GM23248 (cell line): ENCODE data around the gene HCRTR2. TPM values are rescaled to one million over a fixed set of nuclear protein-coding genes. Genes with fewer than 3 reads are reported as not detected.
A peak's percentile ranks its signal among the peaks of the same experiment; 100 is the strongest.
"Not testable (repeated sequence)": the region's sequence is repeated elsewhere in the genome, so short reads cannot be mapped to it uniquely, and the experiment has no call there.

ENCODE experiments used
- DNase-seq: peaks from one replicate; pipeline ENCODE4 v3.0.0-alpha.2; 2015
- H2AFZ ChIP-seq: fragments of 200-600 bp; sonication (generic); 2 replicates; pipeline ENCODE4 v1.6.1; 2016; ENCODE audit warnings: antibody characterized with exemption
- H3F3A ChIP-seq: fragments of 200-600 bp; sonication (generic); 2 replicates; pipeline ENCODE4 v1.6.1; 2016; ENCODE audit warnings: mild to moderate bottlenecking, antibody characterized with exemption, mixed run types; ENCODE audit not compliant: insufficient read depth
- H3K27ac ChIP-seq: fragments of 200-600 bp; sonication (generic); 2 replicates; pipeline ENCODE4 v1.5.1; 2016; ENCODE audit warnings: mild to moderate bottlenecking
- H3K27me3 ChIP-seq: fragments of 200-600 bp; sonication (generic); replicated peaks from 2 replicates; pipeline ENCODE4 v1.6.1; 2016; ENCODE audit warnings: mild to moderate bottlenecking; ENCODE audit not compliant: insufficient read depth
- H3K36me3 ChIP-seq: fragments of 200-600 bp; sonication (generic); 2 replicates; pipeline ENCODE4 v1.6.1; 2016; ENCODE audit warnings: low read depth, mild to moderate bottlenecking
- H3K4me1 ChIP-seq: fragments of 200-600 bp; sonication (generic); 2 replicates; pipeline ENCODE4 v1.6.1; 2016; ENCODE audit warnings: mild to moderate bottlenecking; ENCODE audit not compliant: insufficient read depth
- H3K4me2 ChIP-seq: fragments of 200-600 bp; sonication (generic); one replicate; pipeline ENCODE4 v1.6.1; 2016; ENCODE audit warnings: mild to moderate bottlenecking; ENCODE audit not compliant: unreplicated experiment
- H3K4me3 ChIP-seq: fragments of 200-600 bp; sonication (generic); 2 replicates; pipeline ENCODE4 v1.5.1; 2016; ENCODE audit warnings: mild to moderate bottlenecking
- H3K79me2 ChIP-seq: fragments of 200-600 bp; sonication (generic); 2 replicates; pipeline ENCODE4 v1.6.1; 2016; ENCODE audit warnings: mild to moderate bottlenecking; ENCODE audit not compliant: insufficient read depth
- H3K9ac ChIP-seq: fragments of 200-600 bp; sonication (generic); 2 replicates; pipeline ENCODE4 v1.6.1; 2016; ENCODE audit warnings: mild to moderate bottlenecking
- H3K9me2 ChIP-seq: fragments of 200-600 bp; sonication (generic); 2 replicates; pipeline ENCODE4 v1.6.1; 2016; ENCODE audit warnings: mixed run types, mild to moderate bottlenecking, moderate library complexity; ENCODE audit not compliant: insufficient read depth
- H3K9me3 ChIP-seq: fragments of 200-600 bp; sonication (generic); one replicate; pipeline ENCODE4 v1.6.1; 2017; ENCODE audit warnings: low read depth
- H4K20me1 ChIP-seq: fragments of 200-600 bp; sonication (generic); 2 replicates; pipeline ENCODE4 v1.6.0; 2016; ENCODE audit not compliant: insufficient read depth
- EZH2 ChIP-seq: fragments of 200-600 bp; sonication (generic); IDR thresholded peaks from 2 replicates; pipeline ENCODE4 v1.6.1; 2018; ENCODE audit warnings: antibody characterized with exemption, mild to moderate bottlenecking; ENCODE audit not compliant: insufficient read depth, poor library complexity, severe bottlenecking
- EZH2phosphoT487 ChIP-seq: fragments of 200-600 bp; sonication (generic); IDR thresholded peaks from 2 replicates; pipeline ENCODE4 v1.6.1; 2018; ENCODE audit warnings: antibody characterized with exemption, moderate library complexity, mild to moderate bottlenecking, low read depth; ENCODE audit not compliant: insufficient read depth
- WGBS, 2 experiments: methylation state at CpG; one replicate each; pipeline ENCODE4 v1.1.6; 2015 to 2017; ENCODE audit warnings: low lambda C conversion rate in 2 of 2, low coverage in 1 of 2; ENCODE audit errors: missing lambda C conversion rate in 2 of 2; 5-methylcytosine and 5-hydroxymethylcytosine counted together
- in situ Hi-C: fragments of 300-500 bp; cut with MboI; formaldehyde crosslinking; loops from 2 replicates; pipeline ENCODE4 v1.15.0; 2020
- polyA plus RNA-seq: library from polyadenylated mRNA; unstranded; fragments of >200 nt; fragmentation: Nextera tagmentation; extraction: Ambion mirVana; gene quantifications from 2 replicates; pipeline ENCODE4 v1.2.1, GENCODE V29; 2016
- total RNA-seq: library from RNA; depleted of rRNA; stranded (reverse); fragments of >200 nt; shearing (Covaris generic); gene quantifications from 2 replicates; pipeline ENCODE4 v1.2.3, GENCODE V29; 2014

The HCRTR2 gene
- total and polyA plus RNA-seq, 2 experiments from 2014 or later, result not detected

- Histone ChIP-seq H3F3A (no peaks in the 10 kb centered on the region), H3K27me3 (no peaks in the 10 kb centered on the region), H3K4me2 (no peak overlapping the region), H2AFZ (no peak overlapping the region), H3K36me3 (no peaks in the 10 kb centered on the region), H3K27ac (no peak overlapping the region), H3K9me3 (no peaks in the 10 kb centered on the region), H3K79me2 (no peaks in the 10 kb centered on the region), H4K20me1 (no peaks in the 10 kb centered on the region), H3K9ac (no peak overlapping the region), H3K4me1 (no peaks in the 10 kb centered on the region), H3K9me2 (no peaks in the 10 kb centered on the region), H3K4me3 (no peak overlapping the region)
- no peak for TF ChIP-seq EZH2
- no peak for TF ChIP-seq EZH2phosphoT487
- DNase-seq, result no peak
- in situ Hi-C loops, result loop anchor here (25.0 kb wide), 1 partner anchor 1241 kb away; no protein-coding TSS in a partner anchor
- WGBS, 2 experiments, result 42 to 54% methylated on average over 2 of the region's 2 CpGs
Measured at GRCh38 chr6:55227862-55228261, 53.5 kb downstream of the HCRTR2 start.

- Histone ChIP-seq H3K9me2 (no peaks in the 10 kb centered on the region), H2AFZ (no peak overlapping the region), H3K27me3 (0 out of 2 replicates have a peak, but pooled peaks cover 6% of the 10 kb centered on the region), H3K4me2 (no peak overlapping the region), H3K79me2 (no peaks in the 10 kb centered on the region), H3K4me1 (no peaks in the 10 kb centered on the region), H3K9me3 (no peaks in the 10 kb centered on the region), H4K20me1 (no peaks in the 10 kb centered on the region), H3K9ac (no peak overlapping the region), H3K27ac (no peak overlapping the region), H3K36me3 (no peaks in the 10 kb centered on the region), H3F3A (no peaks in the 10 kb centered on the region), H3K4me3 (no peak overlapping the region)
- 12 to 22% methylated on average over 1 of the region's 1 CpG for WGBS, 2 experiments
- no peak for DNase-seq
- TF ChIP-seq EZH2phosphoT487, result no peak
- in situ Hi-C loops, result loop anchor here (25.0 kb wide), 1 partner anchor 1252 kb away; no protein-coding TSS in a partner anchor
Measured at GRCh38 chr6:55239099-55239498, 64.8 kb downstream of the HCRTR2 start.

- H3K4me2 ChIP-seq, H3K4me3 ChIP-seq, H3K9ac ChIP-seq, H3K36me3 ChIP-seq, H3K9me3 ChIP-seq, H3F3A ChIP-seq, H3K4me1 ChIP-seq, H3K79me2 ChIP-seq, H3K9me2 ChIP-seq, H3K27me3 ChIP-seq, H3K27ac ChIP-seq, H2AFZ ChIP-seq, H4K20me1 ChIP-seq: not testable (repeated sequence)
- DNase-seq, result peak; percentile 61
- WGBS, 2 experiments, result 38 to 44% methylated on average over 5 to 6 of the region's 6 CpGs
- in situ Hi-C loops, result loop anchor here (25.0 kb wide), 1 partner anchor 1254 kb away; no protein-coding TSS in a partner anchor
Measured at GRCh38 chr6:55240975-55241605, 66.8 kb downstream of the HCRTR2 start.

GRCh38 chr6:55250400-55250799, 76.1 kb downstream of the HCRTR2 start:
- Histone ChIP-seq H3K9me2 (no peaks in the 10 kb centered on the region), H3K9ac (no peak overlapping the region), H3K36me3 (no peaks in the 10 kb centered on the region), H3K79me2 (no peaks in the 10 kb centered on the region), H3K9me3 (no peaks in the 10 kb centered on the region), H3K27me3 (no peaks in the 10 kb centered on the region), H3K4me3 (no peak overlapping the region), H3K4me2 (no peak overlapping the region), H2AFZ (no peak overlapping the region), H3F3A (no peaks in the 10 kb centered on the region), H4K20me1 (no peaks in the 10 kb centered on the region), H3K4me1 (no peaks in the 10 kb centered on the region), H3K27ac (no peak overlapping the region)
- no peak for DNase-seq
- in situ Hi-C loops, result no loop called here
- TF ChIP-seq EZH2 (no peak), EZH2phosphoT487 (no peak)
- WGBS, 2 experiments, result 0 to 33% methylated on average over 1 of the region's 1 CpG

GRCh38 chr6:55255113-55255512, 80.8 kb downstream of the HCRTR2 start:
- DNase-seq, result no peak
- 20 to 25% methylated on average over 10 of the region's 10 CpGs for WGBS, 2 experiments
- Histone ChIP-seq H3K79me2 (no peaks in the 10 kb centered on the region), H3K4me1 (no peaks in the 10 kb centered on the region), H3K4me2 (no peak overlapping the region), H3F3A (no peaks in the 10 kb centered on the region), H3K4me3 (no peak overlapping the region), H3K27ac (no peak overlapping the region), H3K36me3 (no peaks in the 10 kb centered on the region), H3K27me3 (0 out of 2 replicates have a peak, but pooled peaks cover 7% of the 10 kb centered on the region), H4K20me1 (no peaks in the 10 kb centered on the region), H3K9me3 (no peaks in the 10 kb centered on the region), H2AFZ (no peak overlapping the region), H3K9ac (no peak overlapping the region), H3K9me2 (no peaks in the 10 kb centered on the region)
- TF ChIP-seq EZH2phosphoT487 (no peak), EZH2 (no peak)
- in situ Hi-C loops, result no loop called here
